Measurements from ENCODE around the gene SURF4.

DNA sequence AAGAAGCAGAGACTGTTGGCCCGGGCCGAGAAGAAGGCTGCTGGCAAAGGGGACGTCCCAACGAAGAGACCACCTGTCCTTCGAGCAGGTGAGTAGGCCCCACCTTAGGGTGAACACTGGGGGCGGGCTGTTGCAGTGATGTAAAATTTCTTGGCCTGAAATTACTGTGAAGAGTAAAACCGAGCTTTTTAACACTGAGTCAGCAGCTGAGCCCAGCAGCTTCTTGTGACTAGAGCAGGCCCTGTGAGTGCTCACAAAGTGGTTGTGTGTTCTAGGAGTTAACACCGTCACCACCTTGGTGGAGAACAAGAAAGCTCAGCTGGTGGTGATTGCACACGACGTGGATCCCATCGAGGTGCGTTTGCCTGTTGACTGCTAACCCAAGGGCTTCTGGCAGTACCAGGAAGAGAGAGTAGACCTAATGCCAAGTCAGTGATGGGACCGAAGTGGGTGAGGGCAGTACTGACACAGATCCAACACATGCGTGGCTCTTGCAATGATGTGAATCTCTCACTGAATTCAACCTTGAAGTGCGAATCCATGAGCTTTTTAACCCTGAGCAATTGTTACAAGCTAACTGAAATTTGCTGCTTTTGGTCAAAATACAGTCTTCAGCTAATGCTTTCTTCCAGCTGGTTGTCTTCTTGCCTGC, 25.8 kb downstream of the SURF4 start:
- TF ChIP-seq, protein P1, sequence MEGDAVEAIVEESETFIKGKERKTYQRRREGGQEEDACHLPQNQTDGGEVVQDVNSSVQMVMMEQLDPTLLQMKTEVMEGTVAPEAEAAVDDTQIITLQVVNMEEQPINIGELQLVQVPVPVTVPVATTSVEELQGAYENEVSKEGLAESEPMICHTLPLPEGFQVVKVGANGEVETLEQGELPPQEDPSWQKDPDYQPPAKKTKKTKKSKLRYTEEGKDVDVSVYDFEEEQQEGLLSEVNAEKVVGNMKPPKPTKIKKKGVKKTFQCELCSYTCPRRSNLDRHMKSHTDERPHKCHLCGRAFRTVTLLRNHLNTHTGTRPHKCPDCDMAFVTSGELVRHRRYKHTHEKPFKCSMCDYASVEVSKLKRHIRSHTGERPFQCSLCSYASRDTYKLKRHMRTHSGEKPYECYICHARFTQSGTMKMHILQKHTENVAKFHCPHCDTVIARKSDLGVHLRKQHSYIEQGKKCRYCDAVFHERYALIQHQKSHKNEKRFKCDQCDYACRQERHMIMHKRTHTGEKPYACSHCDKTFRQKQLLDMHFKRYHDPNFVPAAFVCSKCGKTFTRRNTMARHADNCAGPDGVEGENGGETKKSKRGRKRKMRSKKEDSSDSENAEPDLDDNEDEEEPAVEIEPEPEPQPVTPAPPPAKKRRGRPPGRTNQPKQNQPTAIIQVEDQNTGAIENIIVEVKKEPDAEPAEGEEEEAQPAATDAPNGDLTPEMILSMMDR (IDR thresholded peaks at IDR 0.05; ENCODE audit: low read depth, low read length, poor library complexity, severe bottlenecking) = no peak
- no peak for TF ChIP-seq EZH2phosphoT487 (IDR thresholded peaks at IDR 0.05; ENCODE audit: borderline replicate concordance, low read length)
